H1 (cell line): ENCODE results near the gene ANKLE1.

Source experiments
- CBX5 ChIP-seq: fragments of 300-800, 300-1000 bp; sonication (generic); IDR thresholded peaks from 2 replicates; pipeline ENCODE4 v1.7.1; 2016; ENCODE audit warnings: antibody characterized with exemption, low read length, low read depth
- CTCF ChIP-seq, 3 experiments: IDR thresholded peaks; 1 replicate in 2 of 3; 2 replicates in 1 of 3; pipeline versions ENCODE4 v1.5.1 to v1.6.1; 2011; ENCODE audit warnings: low read length in 3 of 3, mild to moderate bottlenecking in 3 of 3, inconsistent platforms in 2 of 3, low read depth in 1 of 3, moderate library complexity in 1 of 3; ENCODE audit not compliant: insufficient read depth in 1 of 3; ENCODE audit errors: control extremely low read depth in 1 of 3
- EGR1 ChIP-seq: IDR thresholded peaks from 2 replicates; pipeline ENCODE4 v1.6.1; 2011; ENCODE audit warnings: low read depth, low read length, borderline replicate concordance
- EP300 ChIP-seq, 2 experiments: IDR thresholded peaks; 1 replicate in 1 of 2; 2 replicates in 1 of 2; pipeline ENCODE4 v1.6.1; 2011 to 2012; ENCODE audit warnings: low read depth in 2 of 2, low read length in 2 of 2, mild to moderate bottlenecking in 2 of 2, borderline replicate concordance in 1 of 2, inconsistent platforms in 1 of 2, moderate library complexity in 1 of 2
- EZH2 ChIP-seq: fragments of 200-600 bp; sonication (generic); IDR thresholded peaks from 2 replicates; pipeline ENCODE4 v1.7.1; 2012; ENCODE audit warnings: low read depth, mild to moderate bottlenecking, moderate library complexity, low read length, inconsistent platforms; ENCODE audit not compliant: severe bottlenecking
- POLR2A ChIP-seq, 2 experiments: IDR thresholded peaks; 1 replicate in 1 of 2; 2 replicates in 1 of 2; pipeline ENCODE4 v1.6.1; 2011; ENCODE audit warnings: low read depth in 2 of 2, low read length in 2 of 2, mild to moderate bottlenecking in 2 of 2; ENCODE audit errors: control extremely low read depth in 1 of 2
- RXRA ChIP-seq: IDR thresholded peaks from 2 replicates; pipeline ENCODE4 v1.6.1; 2011; ENCODE audit warnings: low read depth, mild to moderate bottlenecking, low read length, moderate library complexity; ENCODE audit not compliant: insufficient read depth
- ZNF274 ChIP-seq: IDR thresholded peaks from 2 replicates; pipeline ENCODE4 v1.7.0; 2012; ENCODE audit warnings: low read length, borderline replicate concordance; ENCODE audit errors: extremely low read depth

- TF ChIP-seq ZNF274 = no peak
- TF ChIP-seq EZH2 = no peak
- no peak for TF ChIP-seq CBX5
- TF ChIP-seq RXRA = no peak
- TF ChIP-seq CTCF (IDR thresholded peaks at IDR 0.05; ENCODE audit: control extremely low read depth in 1 of 3, insufficient read depth in 1 of 3, low read depth in 1 of 3, low read length in 3 of 3) = no peak
- TF ChIP-seq EP300 (IDR thresholded peaks at IDR 0.05; ENCODE audit: borderline replicate concordance in 1 of 2, low read depth in 2 of 2, low read length in 2 of 2) = no peak
- no peak for TF ChIP-seq POLR2A (IDR thresholded peaks at IDR 0.05; ENCODE audit: control extremely low read depth in 1 of 2, low read depth in 2 of 2, low read length in 2 of 2)
- TF ChIP-seq EGR1 = no peak
These were observed 29.9 kb downstream of the ANKLE1 start for GRCh38 chr19:17311455-17312188.
